Heart right ventricle (tissue), 16 donors: Measurements from ENCODE around the gene NFE2L3. TPM values are rescaled to one million over a fixed set of nuclear protein-coding genes. Genes with fewer than 3 reads are reported as not detected.

Source experiments
- ATAC-seq, 8 donors: fragments of 200-7000 bp; cut with Tn5 transposase; one replicate each; pipeline ENCODE4 v1.9.1; 2020; ENCODE audit warnings: mild to moderate bottlenecking in 8 of 8, moderate library complexity in 8 of 8, moderate number of reproducible peaks in 1 of 8
- DNase-seq, 2 donors: peaks; one replicate each; pipeline ENCODE4 v3.0.0-alpha.2; 2020
- H3K27ac ChIP-seq, 10 donors: fragments of 200-600 bp; sonication (generic) in 2 of 10; one replicate each; pipeline versions ENCODE4 v1.5.0 to v1.8.0; 2020 to 2022; ENCODE audit warnings: mild to moderate bottlenecking in 3 of 10
- H3K27me3 ChIP-seq, 7 donors: fragments of 200-600 bp; one replicate each; pipeline ENCODE4 v1.8.0; 2021 to 2022; ENCODE audit warnings: mild to moderate bottlenecking in 2 of 7
- H3K36me3 ChIP-seq, 9 donors: fragments of 200-600 bp; sonication (generic) in 1 of 9; one replicate each; pipeline versions ENCODE4 v1.5.0 to v1.8.0; 2020 to 2022; ENCODE audit warnings: mild to moderate bottlenecking in 2 of 9
- H3K4me1 ChIP-seq, 9 donors: fragments of 200-600 bp; sonication (generic) in 1 of 9; one replicate each; pipeline versions ENCODE4 v1.5.0 to v1.8.0; 2020 to 2022; ENCODE audit warnings: mild to moderate bottlenecking in 4 of 9
- H3K4me3 ChIP-seq, 10 donors: fragments of 200-600 bp; sonication (generic) in 2 of 10; one replicate each; pipeline versions ENCODE4 v1.5.0 to v1.8.0; 2020 to 2022; ENCODE audit warnings: mild to moderate bottlenecking in 7 of 10, moderate library complexity in 2 of 10
- H3K9me3 ChIP-seq, 11 donors: fragments of 200-600 bp in 10 of 11; sonication (generic) in 2 of 11; one replicate each; pipeline versions ENCODE4 v1.5.0 to v1.8.0; 2013 to 2022; ENCODE audit warnings: mild to moderate bottlenecking in 2 of 11, control low read depth in 1 of 11, moderate library complexity in 1 of 11
- WGBS, 2 donors: extraction: QIAGEN DNeasy Blood & Tissue Kit; methylation state at CpG; one replicate each; pipeline ENCODE4 v1.1.7; 2013; ENCODE audit warnings: inconsistent platforms in 1 of 2; 5-methylcytosine and 5-hydroxymethylcytosine counted together
- intact Hi-C, 10 donors: fragments of 100-400 bp; cut with DNase I; formaldehyde crosslinking; loops; one replicate each; pipeline versions ENCODE4 v1.11.1 to v1.14.2; 2022
- long read RNA-seq, 3 donors: library from polyadenylated mRNA; unstranded; transcript quantifications; one replicate each; pipeline ENCODE4 v2.0.0, GENCODE V29; 2020 to 2021
- polyA plus RNA-seq, 2 donors: library from polyadenylated mRNA; stranded (reverse); fragments of 200-250 nt; gene quantifications; one replicate each; pipeline ENCODE4 v1.2.3, GENCODE V29; 2013
- total RNA-seq, 10 donors: library from RNA; stranded (reverse); fragmentation: NEBNext Ultra II Directional in 3 of 10; extraction: Animal tissue kit (Norgen Biotek cat#: 25700) in 3 of 10; gene quantifications; one replicate each; pipeline versions ENCODE4 v1.2.1 to v1.2.4, GENCODE V29; 2021 to 2023
- TF ChIP-seq, protein P1 (sequence below), 9 donors: fragments of 200-600 bp; sonication (generic) in 2 of 9; IDR thresholded peaks; one replicate each; pipeline versions ENCODE4 v1.5.0 to v1.8.0; 2021 to 2022; ENCODE audit warnings: antibody characterized with exemption in 9 of 9, mild to moderate bottlenecking in 5 of 9, moderate library complexity in 1 of 9
- donor health status: Arrhythmogenic right ventricular cardiomyopathy.
- donor health status: ischemic (EF 13 %, LVEDD 7.1; RV severe dilation, severe dysfunction).
- donor health status: healthy with polysubstance abuse.
- donor health status: DM: no; HTN: yes; CAD: no.
- donor health status: DM: no; HTN: no; CAD: no.
- donor health status: ischemic (EF 25% LVEDD 6.9; RV normal size, moderate dysfunction).
- donor health status: ischemic (EF 25% LVEDD 5.7; RV mildly dilated, moderate dysfunction).
- donor health status: healthy.
- donor health status: DM: yes; HTN: yes; CAD: no.
- donor health status: Ischemic cardiomyopathy.
- donor health status: ischemic (EF 35%, LVEDD 5.7; RV mildly dilated, moderate dysfunction).
- donor health status: nonischemic (EF 11% LVEDD 7.7; RV severe dilation, severe dysfunction).
- donor health status: DM: yes; HTN: yes; CAD: no.
- donor health status: PGD.
- donor health status: ischemic (EF 29% LVEDD 5.4; RV normal size, mild dysfunction).
- donor health status: nonischemic (EF 23%, LVEDD 6.1; RV moderate dilation, normal function).

The NFE2L3 gene, protein sequence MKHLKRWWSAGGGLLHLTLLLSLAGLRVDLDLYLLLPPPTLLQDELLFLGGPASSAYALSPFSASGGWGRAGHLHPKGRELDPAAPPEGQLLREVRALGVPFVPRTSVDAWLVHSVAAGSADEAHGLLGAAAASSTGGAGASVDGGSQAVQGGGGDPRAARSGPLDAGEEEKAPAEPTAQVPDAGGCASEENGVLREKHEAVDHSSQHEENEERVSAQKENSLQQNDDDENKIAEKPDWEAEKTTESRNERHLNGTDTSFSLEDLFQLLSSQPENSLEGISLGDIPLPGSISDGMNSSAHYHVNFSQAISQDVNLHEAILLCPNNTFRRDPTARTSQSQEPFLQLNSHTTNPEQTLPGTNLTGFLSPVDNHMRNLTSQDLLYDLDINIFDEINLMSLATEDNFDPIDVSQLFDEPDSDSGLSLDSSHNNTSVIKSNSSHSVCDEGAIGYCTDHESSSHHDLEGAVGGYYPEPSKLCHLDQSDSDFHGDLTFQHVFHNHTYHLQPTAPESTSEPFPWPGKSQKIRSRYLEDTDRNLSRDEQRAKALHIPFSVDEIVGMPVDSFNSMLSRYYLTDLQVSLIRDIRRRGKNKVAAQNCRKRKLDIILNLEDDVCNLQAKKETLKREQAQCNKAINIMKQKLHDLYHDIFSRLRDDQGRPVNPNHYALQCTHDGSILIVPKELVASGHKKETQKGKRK
- total RNA-seq (1 to 10 TPM in 5 of 10 donors, under 1 TPM in 5; 0.32 to 4.1 (median 1.1) TPM), polyA plus RNA-seq (1 to 10 TPM in 1 of 2 donors, under 1 TPM in 1; 0.80 to 2.1 TPM)
- long read RNA-seq, donor 1, transcript NFE2L3-201 (4 exons, 3,686 nt), result major isoform, 8 of 9 reads
- long read RNA-seq, donor 1, partial matches to known transcripts, result 1 of 9 reads
- long read RNA-seq, donor 1, other reads (novel, unspliced or antisense), result 0 of 9 reads
- long read RNA-seq, donor 2, transcript NFE2L3-201 (4 exons, 3,686 nt), result major isoform, 6 of 7 reads
- long read RNA-seq, donor 2, partial matches to known transcripts, result 0 of 7 reads
- long read RNA-seq, donor 2, other reads (novel, unspliced or antisense), result 1 of 7 reads
- long read RNA-seq, donor 3, partial matches to known transcripts, result 0 of 2 reads
- long read RNA-seq, donor 3, other reads (novel, unspliced or antisense), result 1 of 2 reads

DNA sequence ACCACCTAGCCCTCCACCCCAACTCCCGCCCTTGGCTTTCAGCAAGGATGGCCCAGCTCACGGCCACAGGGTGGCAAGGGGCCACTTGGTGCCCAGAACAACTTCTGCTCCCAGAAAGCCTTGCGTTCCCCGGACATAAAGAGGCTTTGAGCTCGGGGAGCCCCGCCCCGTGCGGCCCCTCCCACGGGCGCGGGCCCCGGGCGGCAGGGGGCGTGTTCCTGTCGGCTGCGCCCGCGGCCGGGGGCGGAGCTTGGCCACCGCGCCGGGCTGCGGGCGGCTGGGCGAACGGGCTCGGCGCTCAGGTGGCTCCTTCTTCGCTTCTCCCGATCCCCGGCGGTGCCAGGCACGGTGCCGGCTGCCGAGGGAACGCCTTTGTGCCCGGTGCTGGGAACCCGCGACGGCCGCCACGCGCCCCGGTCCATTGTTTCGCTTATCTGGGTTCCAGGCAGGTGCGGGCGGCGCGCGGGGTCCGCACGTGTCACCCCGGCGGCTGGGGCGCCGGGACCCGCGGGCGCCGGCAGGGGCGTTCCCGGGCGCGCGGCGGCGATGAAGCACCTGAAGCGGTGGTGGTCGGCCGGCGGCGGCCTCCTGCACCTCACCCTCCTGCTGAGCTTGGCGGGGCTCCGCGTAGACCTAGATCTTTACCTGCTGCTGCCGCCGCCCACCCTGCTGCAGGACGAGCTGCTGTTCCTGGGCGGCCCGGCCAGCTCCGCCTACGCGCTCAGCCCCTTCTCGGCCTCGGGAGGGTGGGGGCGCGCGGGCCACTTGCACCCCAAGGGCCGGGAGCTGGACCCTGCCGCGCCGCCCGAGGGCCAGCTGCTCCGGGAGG is at the start of gene NFE2L3:
Gene NFE2L3, plus strand, starts transcription at position 246 of the 829 bp plus-strand sequence. Its CDS starts 301 bp downstream, at position 547.
- peaks cover 0 to 52% (median 13%) of the 10 kb centered on the region in 9 donors for H3K4me1 ChIP-seq
- ATAC-seq, result peak; percentile 74 to 93 (median 82)
- peak; percentile 36 to 75 for DNase-seq
- no peaks in the 10 kb centered on the region for H3K36me3 ChIP-seq
- peaks cover 7 to 58% (median 37%) of the 10 kb centered on the region in 7 donors for H3K27me3 ChIP-seq
- WGBS, 2 donors, result 0 to 1% methylated on average over 66 to 95 of the region's 95 CpGs
- TF ChIP-seq, protein P1, sequence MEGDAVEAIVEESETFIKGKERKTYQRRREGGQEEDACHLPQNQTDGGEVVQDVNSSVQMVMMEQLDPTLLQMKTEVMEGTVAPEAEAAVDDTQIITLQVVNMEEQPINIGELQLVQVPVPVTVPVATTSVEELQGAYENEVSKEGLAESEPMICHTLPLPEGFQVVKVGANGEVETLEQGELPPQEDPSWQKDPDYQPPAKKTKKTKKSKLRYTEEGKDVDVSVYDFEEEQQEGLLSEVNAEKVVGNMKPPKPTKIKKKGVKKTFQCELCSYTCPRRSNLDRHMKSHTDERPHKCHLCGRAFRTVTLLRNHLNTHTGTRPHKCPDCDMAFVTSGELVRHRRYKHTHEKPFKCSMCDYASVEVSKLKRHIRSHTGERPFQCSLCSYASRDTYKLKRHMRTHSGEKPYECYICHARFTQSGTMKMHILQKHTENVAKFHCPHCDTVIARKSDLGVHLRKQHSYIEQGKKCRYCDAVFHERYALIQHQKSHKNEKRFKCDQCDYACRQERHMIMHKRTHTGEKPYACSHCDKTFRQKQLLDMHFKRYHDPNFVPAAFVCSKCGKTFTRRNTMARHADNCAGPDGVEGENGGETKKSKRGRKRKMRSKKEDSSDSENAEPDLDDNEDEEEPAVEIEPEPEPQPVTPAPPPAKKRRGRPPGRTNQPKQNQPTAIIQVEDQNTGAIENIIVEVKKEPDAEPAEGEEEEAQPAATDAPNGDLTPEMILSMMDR (IDR thresholded peaks at IDR 0.05), result peak in 6 of 9 donors; percentile 21 to 36 (median 24)
- peak within 1 kb of the TSS; percentile 19 to 69 (median 56) for H3K4me3 ChIP-seq
- H3K9me3 ChIP-seq, result no peaks in the 10 kb centered on the region
- intact Hi-C loops, result loop anchor here in 2 of 10 donors (5.0 to 10.0 kb wide), 3 partner anchors 45 to 93 kb away; no protein-coding TSS in a partner anchor
- peak within 1 kb of the TSS in 1 of 10 donors; percentile 66 for H3K27ac ChIP-seq

DNA sequence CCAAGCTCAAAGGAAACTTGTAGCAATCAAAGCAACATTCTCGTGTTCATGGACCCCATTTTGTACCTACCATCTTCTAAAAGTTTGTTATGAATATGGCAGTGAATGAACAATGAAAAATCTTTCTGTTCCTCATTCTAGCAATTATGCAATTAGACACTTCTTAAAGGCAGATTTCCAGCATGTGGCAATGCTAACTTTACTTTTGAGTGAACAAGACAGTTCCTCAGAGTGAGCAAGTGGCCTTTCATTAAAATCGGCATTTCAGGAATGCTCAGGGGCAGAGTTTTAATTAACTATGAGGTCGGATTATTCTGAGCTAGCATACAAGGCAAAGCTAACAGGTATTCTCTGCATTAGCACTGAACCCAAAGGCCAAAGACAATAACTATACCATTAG is 48.4 kb upstream of the NFE2L3 start:
- intact Hi-C loops, result no loop called here
- H3K36me3 ChIP-seq, result no peaks in the 10 kb centered on the region
- H3K27me3 ChIP-seq, result peaks cover 0 to 20% (median 12%) of the 10 kb centered on the region in 7 donors
- peaks cover 0 to 3% (median 0%) of the 10 kb centered on the region in 9 donors for H3K4me1 ChIP-seq
- DNase-seq (no peak), ATAC-seq (no peak)
- no peak overlapping the region for H3K4me3 ChIP-seq
- TF ChIP-seq, protein P1 (IDR thresholded peaks at IDR 0.05), result no peak
- 76% methylated on average over 3 of the region's 3 CpGs for WGBS, 2 donors
- H3K27ac ChIP-seq, result peak overlapping the region in 1 of 10 donors; percentile 31
- no peaks in the 10 kb centered on the region for H3K9me3 ChIP-seq

DNA sequence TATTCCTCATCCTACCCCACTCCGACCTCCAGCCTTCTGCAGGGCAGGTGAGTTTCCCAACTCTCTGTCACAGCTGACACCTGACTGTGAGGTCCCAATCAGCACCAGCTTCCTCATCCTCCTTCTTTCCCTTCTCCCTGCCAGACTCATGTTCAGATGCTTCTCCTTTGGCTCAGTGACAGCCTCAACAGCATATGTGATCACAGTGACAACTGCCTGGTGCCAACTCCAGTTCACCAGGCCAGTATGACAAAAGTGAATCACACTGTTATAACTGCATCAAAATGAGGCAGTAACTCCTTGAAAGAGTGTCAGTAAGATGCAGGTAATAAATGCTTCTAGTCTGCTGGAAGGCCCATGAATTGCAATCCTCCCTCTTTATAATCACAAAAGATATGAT is 46.8 kb upstream of the NFE2L3 start:
- H3K27ac ChIP-seq, result no peak overlapping the region
- peaks cover 0 to 25% (median 12%) of the 10 kb centered on the region in 7 donors for H3K27me3 ChIP-seq
- intact Hi-C loops, result no loop called here
- WGBS, 2 donors, result 71% methylated on average over 1 of the region's 1 CpG; no CpG with 5 or more reads in 1 of the 2 donors
- TF ChIP-seq, protein P1 (IDR thresholded peaks at IDR 0.05), result no peak
- no peak for DNase-seq
- peaks cover 0 to 3% (median 0%) of the 10 kb centered on the region in 9 donors for H3K4me1 ChIP-seq
- no peaks in the 10 kb centered on the region for H3K9me3 ChIP-seq
- H3K36me3 ChIP-seq, result no peaks in the 10 kb centered on the region
- H3K4me3 ChIP-seq, result no peak overlapping the region
- ATAC-seq, result no peak
